ENCODE results near the gene ZNF148. TPM values are rescaled to one million over a fixed set of nuclear protein-coding genes. Genes with fewer than 3 reads are reported as not detected.

The ZNF148 gene
- total RNA-seq, 4 donors from 2014 or later: 32.4 to 50.7 (median 39.4) TPM

DNA sequence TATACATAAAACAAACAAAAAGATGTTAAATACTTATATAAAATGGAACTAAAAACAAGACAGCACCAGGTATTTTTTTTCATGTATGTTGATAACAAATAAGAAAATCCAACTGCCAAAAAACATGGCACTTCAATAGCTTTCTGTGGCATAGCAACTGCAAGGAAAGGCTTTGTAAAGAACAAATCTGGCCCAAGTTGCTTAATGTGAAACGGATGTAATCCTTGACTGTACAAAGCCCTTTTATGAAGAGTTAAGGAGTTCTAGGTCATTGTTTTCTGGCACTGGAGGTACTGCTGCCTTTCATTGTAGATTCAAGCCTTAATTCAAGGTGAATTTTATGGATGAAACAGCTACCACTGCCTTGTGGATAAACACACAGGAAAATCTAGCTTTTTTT lies 93.7 kb downstream of the ZNF148 start:
- H3K27me3 ChIP-seq: no peaks in the 10 kb centered on the region
- H3K36me3 ChIP-seq: no peaks in the 10 kb centered on the region
- TF ChIP-seq EP300 (IDR thresholded peaks at IDR 0.05) (no peak), POLR2AphosphoS5 (IDR thresholded peaks at IDR 0.05) (no peak), POLR2A (IDR thresholded peaks at IDR 0.05) (no peak)
- TF ChIP-seq, protein P1, sequence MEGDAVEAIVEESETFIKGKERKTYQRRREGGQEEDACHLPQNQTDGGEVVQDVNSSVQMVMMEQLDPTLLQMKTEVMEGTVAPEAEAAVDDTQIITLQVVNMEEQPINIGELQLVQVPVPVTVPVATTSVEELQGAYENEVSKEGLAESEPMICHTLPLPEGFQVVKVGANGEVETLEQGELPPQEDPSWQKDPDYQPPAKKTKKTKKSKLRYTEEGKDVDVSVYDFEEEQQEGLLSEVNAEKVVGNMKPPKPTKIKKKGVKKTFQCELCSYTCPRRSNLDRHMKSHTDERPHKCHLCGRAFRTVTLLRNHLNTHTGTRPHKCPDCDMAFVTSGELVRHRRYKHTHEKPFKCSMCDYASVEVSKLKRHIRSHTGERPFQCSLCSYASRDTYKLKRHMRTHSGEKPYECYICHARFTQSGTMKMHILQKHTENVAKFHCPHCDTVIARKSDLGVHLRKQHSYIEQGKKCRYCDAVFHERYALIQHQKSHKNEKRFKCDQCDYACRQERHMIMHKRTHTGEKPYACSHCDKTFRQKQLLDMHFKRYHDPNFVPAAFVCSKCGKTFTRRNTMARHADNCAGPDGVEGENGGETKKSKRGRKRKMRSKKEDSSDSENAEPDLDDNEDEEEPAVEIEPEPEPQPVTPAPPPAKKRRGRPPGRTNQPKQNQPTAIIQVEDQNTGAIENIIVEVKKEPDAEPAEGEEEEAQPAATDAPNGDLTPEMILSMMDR (IDR thresholded peaks at IDR 0.05): no peak
- WGBS, 2 donors (ENCODE audit: low coverage in 1 of 2): 14 to 25% methylated on average over 1 of the region's 1 CpG
- H3K4me1 ChIP-seq: peaks cover 0 to 15% (median 0%) of the 10 kb centered on the region in 3 donors
- no peaks in the 10 kb centered on the region for H3K9me3 ChIP-seq
- no peak for ATAC-seq
- H3K27ac ChIP-seq: no peak overlapping the region
- H3K4me3 ChIP-seq: no peak overlapping the region

DNA sequence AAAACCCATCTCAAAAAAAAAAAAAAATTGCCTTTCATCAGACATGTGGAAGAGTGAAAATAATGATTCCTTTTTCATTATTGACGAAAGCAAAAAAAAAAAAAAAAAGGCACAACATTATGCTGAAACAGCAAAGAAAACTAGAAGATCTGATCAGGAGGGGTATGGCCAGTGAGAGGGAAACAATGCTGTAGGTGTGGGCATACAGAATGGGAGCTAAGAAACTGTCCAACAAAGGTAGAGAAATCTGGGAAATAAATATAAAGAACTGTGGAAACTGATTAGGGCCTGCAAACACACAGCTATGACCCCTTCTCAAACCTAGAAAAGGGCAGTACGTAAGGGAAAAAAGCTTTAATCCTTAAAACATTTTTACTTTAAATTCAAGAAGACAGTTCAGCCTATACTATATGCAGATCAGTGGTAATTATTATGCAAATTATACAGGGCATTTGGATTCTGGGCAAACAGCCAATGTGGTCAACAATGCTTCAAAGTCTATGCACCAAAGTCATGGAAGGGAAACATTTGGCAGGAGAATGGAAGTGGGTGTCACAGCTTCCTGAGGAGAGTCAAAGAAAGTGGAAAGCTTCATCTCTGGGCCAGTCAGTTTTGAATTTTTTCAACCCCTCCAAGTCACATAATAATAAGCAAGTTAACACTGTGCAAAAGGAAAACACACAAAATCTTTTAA lies 94.3 kb downstream of the ZNF148 start:
- no peaks in the 10 kb centered on the region for H3K9me3 ChIP-seq
- no peak overlapping the region for H3K4me3 ChIP-seq
- no peak overlapping the region for H3K27ac ChIP-seq
- 100% methylated on average over 1 to 2 of the region's 2 CpGs for WGBS, 2 donors (ENCODE audit: low coverage in 1 of 2)
- TF ChIP-seq, protein P1 (IDR thresholded peaks at IDR 0.05): no peak
- H3K27me3 ChIP-seq: no peaks in the 10 kb centered on the region
- H3K4me1 ChIP-seq: peaks cover 0 to 15% (median 0%) of the 10 kb centered on the region in 3 donors
- no peaks in the 10 kb centered on the region for H3K36me3 ChIP-seq
- no peak for ATAC-seq

DNA sequence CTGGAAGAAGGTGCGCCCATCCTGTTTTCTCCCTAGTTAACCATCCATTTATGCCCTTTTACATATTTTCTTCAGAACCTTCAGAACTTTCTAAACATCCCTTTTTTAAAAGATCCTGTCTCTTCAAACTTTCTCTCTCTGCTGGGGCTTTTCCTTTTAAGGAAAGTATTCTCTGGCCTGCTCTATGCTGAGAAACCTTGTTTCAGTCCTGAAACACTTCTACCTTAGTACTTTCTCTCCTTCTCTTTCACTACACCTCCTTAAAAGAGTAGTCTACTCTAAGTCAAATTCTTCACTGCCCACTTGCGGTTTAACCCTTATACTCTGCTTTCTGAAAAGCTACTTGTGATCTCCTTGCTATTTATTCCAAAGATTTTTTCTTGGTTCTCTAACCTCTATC lies 97.0 kb downstream of the ZNF148 start:
- H3K27me3 ChIP-seq: no peaks in the 10 kb centered on the region
- TF ChIP-seq EP300 (IDR thresholded peaks at IDR 0.05) (no peak), POLR2AphosphoS5 (IDR thresholded peaks at IDR 0.05) (no peak), POLR2A (IDR thresholded peaks at IDR 0.05) (no peak)
- TF ChIP-seq, protein P1 (IDR thresholded peaks at IDR 0.05): no peak
- no peaks in the 10 kb centered on the region for H3K9me3 ChIP-seq
- no peak for ATAC-seq
- peaks cover 0 to 15% (median 0%) of the 10 kb centered on the region in 3 donors for H3K4me1 ChIP-seq
- no peak overlapping the region for H3K27ac ChIP-seq
- no peaks in the 10 kb centered on the region for H3K36me3 ChIP-seq
- H3K4me3 ChIP-seq: no peak overlapping the region
- WGBS, 2 donors (ENCODE audit: low coverage in 1 of 2): 81 to 82% methylated on average over 2 of the region's 2 CpGs

DNA sequence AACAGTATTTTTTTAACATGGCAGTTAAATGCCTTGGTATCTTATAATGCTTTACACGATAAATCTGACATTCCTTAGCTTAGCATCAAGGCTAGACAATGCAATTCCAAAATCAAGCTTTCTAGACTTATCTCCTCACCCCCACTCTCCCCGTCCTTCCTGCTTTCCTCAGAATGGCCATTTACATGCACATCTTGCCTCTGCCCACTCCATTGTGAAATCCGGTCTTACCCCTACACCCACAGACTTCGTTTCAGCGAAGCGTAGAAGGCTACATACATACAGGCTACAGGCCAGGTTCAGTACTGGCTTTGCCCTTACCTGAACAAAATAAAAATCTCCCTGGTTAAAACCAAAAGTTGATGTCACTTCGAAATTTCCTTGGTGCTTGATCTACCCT lies 104.0 kb downstream of the ZNF148 start:
- Histone ChIP-seq H3K4me1 (no peaks in the 10 kb centered on the region), H3K36me3 (peaks cover 0 to 22% of the 10 kb centered on the region in 2 donors), H3K27me3 (no peaks in the 10 kb centered on the region), H3K27ac (no peak overlapping the region), H3K4me3 (no peak overlapping the region), H3K9me3 (no peaks in the 10 kb centered on the region)
- WGBS, 2 donors (ENCODE audit: low coverage in 1 of 2): 79 to 91% methylated on average over 7 of the region's 7 CpGs
- no peak for ATAC-seq
- TF ChIP-seq POLR2A (IDR thresholded peaks at IDR 0.05): no peak
- TF ChIP-seq POLR2AphosphoS5 (IDR thresholded peaks at IDR 0.05): no peak
- TF ChIP-seq, protein P1 (IDR thresholded peaks at IDR 0.05): no peak
- no peak for TF ChIP-seq EP300 (IDR thresholded peaks at IDR 0.05)

DNA sequence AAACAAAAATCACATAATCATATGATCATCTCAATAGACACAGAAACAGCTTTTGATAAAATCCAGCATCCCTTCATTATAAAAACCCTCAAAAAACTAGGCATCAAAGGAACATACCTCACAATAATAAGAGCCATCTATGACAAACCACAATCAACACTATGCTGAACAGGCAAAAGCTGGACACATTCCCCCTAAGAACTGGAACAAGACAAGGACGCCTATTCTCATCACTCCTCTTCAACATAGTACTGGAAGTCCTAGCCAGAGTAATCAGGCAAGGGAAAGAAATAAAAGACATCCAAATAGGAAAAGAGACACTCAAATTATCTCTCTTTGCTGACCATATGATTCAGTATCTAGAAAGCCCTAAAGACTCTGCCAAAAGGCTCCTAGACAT lies 107.7 kb downstream of the ZNF148 start:
- TF ChIP-seq, protein P1 (IDR thresholded peaks at IDR 0.05): no peak
- TF ChIP-seq POLR2A (IDR thresholded peaks at IDR 0.05): no peak
- no peak for TF ChIP-seq EP300 (IDR thresholded peaks at IDR 0.05)
- no peak overlapping the region for H3K4me3 ChIP-seq
- H3K36me3 ChIP-seq: peaks cover 0 to 26% of the 10 kb centered on the region in 2 donors
- H3K9me3 ChIP-seq: no peaks in the 10 kb centered on the region
- no peak for ATAC-seq
- no peak overlapping the region for H3K27ac ChIP-seq
- H3K4me1 ChIP-seq: peaks cover 0 to 4% (median 0%) of the 10 kb centered on the region in 3 donors
- 50% methylated on average over 1 of the region's 1 CpG; no CpG with 5 or more reads in 1 of the 2 donors for whole genome bisulfite sequencing, 2 donors (ENCODE audit: low coverage in 1 of 2)
- no peaks in the 10 kb centered on the region for H3K27me3 ChIP-seq
